Measurements from ENCODE around the gene MAN2B1. TPM values are rescaled to one million over a fixed set of nuclear protein-coding genes. Genes with fewer than 3 reads are reported as not detected.

The MAN2B1 gene
- polyA plus RNA-seq, 1 experiment = 66.9 TPM

DNA sequence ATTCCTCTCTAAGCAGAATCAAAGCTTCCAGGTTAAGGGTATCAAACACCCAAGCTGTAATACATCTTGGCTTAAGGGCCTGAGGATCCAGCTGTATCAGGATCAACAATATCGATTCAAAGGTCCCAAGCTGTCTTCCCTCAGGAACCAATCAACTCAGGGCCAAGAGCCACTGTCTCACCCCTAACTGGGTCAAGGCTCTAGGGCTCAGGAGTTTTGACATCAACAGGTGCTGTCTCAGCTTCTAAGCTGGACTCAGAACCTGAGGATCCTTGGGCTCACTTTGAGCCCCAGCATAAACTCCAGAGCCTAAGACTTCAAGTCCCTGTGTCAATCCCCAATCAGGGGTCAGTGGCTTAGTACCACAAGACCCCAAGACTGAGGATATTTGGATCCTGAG is 29.0 kb upstream of the MAN2B1 start:
- no peak for DNase-seq (ENCODE audit: low read depth)
- CTCF ChIA-PET = interaction anchor here (0.8 kb wide), 2 partner anchors 11 to 71 kb away, joined by 3 read pairs; no protein-coding TSS in a partner anchor
- H3K36me3 ChIP-seq (ENCODE audit: control insufficient read depth, insufficient read depth, low read length) = peaks cover 13% of the 10 kb centered on the region
- H3K27me3 ChIP-seq (ENCODE audit: control insufficient read depth, insufficient read depth, low read length) = no peaks in the 10 kb centered on the region
- POLR2A ChIA-PET = no interaction called here
- peak overlapping the region; percentile 82 for H3K4me3 ChIP-seq (ENCODE audit: low read depth, low read length)
- TF ChIP-seq, protein P1, sequence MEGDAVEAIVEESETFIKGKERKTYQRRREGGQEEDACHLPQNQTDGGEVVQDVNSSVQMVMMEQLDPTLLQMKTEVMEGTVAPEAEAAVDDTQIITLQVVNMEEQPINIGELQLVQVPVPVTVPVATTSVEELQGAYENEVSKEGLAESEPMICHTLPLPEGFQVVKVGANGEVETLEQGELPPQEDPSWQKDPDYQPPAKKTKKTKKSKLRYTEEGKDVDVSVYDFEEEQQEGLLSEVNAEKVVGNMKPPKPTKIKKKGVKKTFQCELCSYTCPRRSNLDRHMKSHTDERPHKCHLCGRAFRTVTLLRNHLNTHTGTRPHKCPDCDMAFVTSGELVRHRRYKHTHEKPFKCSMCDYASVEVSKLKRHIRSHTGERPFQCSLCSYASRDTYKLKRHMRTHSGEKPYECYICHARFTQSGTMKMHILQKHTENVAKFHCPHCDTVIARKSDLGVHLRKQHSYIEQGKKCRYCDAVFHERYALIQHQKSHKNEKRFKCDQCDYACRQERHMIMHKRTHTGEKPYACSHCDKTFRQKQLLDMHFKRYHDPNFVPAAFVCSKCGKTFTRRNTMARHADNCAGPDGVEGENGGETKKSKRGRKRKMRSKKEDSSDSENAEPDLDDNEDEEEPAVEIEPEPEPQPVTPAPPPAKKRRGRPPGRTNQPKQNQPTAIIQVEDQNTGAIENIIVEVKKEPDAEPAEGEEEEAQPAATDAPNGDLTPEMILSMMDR (IDR thresholded peaks at IDR 0.05; ENCODE audit: insufficient read depth, low read depth, low read length) = no peak

DNA sequence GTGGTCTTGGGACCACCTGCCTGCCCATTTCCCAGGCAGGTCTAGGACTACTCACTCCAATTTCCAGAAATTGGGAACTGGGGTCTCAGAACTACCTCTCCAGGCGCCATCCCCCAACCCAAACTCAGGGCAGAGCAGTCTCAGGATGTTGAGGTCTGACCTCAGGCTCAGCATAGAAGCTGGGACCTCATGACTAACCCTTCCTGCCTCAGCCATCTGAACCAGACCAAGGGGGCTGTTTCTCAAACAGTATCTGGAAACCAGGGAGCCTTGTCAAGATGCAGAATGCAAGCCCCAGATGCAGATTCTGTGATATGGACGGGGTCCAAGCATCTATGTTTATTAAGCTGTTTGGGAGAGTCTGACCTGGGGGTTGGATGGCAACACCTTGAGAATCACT is 28.6 kb upstream of the MAN2B1 start:
- ChIA-PET POLR2A (no interaction called here), CTCF (interaction anchor here (0.8 kb wide), 1 partner anchor 11 kb away, joined by 3 read pairs; no protein-coding TSS in a partner anchor)
- Histone ChIP-seq H3K36me3 (ENCODE audit: control insufficient read depth, insufficient read depth, low read length) (peaks cover 10% of the 10 kb centered on the region), H3K27me3 (ENCODE audit: control insufficient read depth, insufficient read depth, low read length) (no peaks in the 10 kb centered on the region), H3K4me3 (ENCODE audit: low read depth, low read length) (no peak overlapping the region)
- no peak for DNase-seq (ENCODE audit: low read depth)
- TF ChIP-seq, protein P1 (IDR thresholded peaks at IDR 0.05; ENCODE audit: insufficient read depth, low read depth, low read length) = no peak

- H3K4me3 ChIP-seq (ENCODE audit: low read depth, low read length) = no peak overlapping the region
- H3K36me3 ChIP-seq (ENCODE audit: control insufficient read depth, insufficient read depth, low read length) = peaks cover 7% of the 10 kb centered on the region
- CTCF ChIA-PET = no interaction called here
- POLR2A ChIA-PET = no interaction called here
- no peak for DNase-seq (ENCODE audit: low read depth)
- TF ChIP-seq, protein P1 (IDR thresholded peaks at IDR 0.05; ENCODE audit: insufficient read depth, low read depth, low read length) = no peak
- no peaks in the 10 kb centered on the region for H3K27me3 ChIP-seq (ENCODE audit: control insufficient read depth, insufficient read depth, low read length)
Measured at GRCh38 chr19:12694641-12695040, 28.1 kb upstream of the MAN2B1 start.

DNA sequence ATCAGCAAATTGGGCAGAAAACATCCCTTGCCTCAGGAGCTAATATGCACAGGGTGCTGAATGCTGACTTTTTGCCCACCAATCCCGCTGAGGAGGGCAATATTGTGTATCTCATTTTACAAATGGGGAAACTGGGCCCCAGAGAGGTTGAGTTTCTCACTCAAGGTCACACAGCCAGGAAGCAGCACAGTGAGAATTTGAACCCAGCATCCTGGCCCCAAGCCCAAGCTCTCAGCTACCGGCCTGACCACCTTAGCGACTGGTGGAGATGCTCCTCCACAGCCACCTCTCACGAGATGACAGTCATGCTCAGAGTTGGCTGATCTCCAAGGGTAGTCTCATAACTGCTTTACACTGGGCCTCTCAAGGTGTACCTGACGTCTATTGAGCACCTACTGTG is 26.4 kb upstream of the MAN2B1 start:
- Histone ChIP-seq H3K27me3 (ENCODE audit: control insufficient read depth, insufficient read depth, low read length) (no peaks in the 10 kb centered on the region), H3K36me3 (ENCODE audit: control insufficient read depth, insufficient read depth, low read length) (peaks cover 5% of the 10 kb centered on the region), H3K4me3 (ENCODE audit: low read depth, low read length) (no peak overlapping the region)
- DNase-seq (ENCODE audit: low read depth) = no peak
- CTCF ChIA-PET = no interaction called here
- TF ChIP-seq, protein P1 (IDR thresholded peaks at IDR 0.05; ENCODE audit: insufficient read depth, low read depth, low read length) = no peak
- POLR2A ChIA-PET = no interaction called here

DNA sequence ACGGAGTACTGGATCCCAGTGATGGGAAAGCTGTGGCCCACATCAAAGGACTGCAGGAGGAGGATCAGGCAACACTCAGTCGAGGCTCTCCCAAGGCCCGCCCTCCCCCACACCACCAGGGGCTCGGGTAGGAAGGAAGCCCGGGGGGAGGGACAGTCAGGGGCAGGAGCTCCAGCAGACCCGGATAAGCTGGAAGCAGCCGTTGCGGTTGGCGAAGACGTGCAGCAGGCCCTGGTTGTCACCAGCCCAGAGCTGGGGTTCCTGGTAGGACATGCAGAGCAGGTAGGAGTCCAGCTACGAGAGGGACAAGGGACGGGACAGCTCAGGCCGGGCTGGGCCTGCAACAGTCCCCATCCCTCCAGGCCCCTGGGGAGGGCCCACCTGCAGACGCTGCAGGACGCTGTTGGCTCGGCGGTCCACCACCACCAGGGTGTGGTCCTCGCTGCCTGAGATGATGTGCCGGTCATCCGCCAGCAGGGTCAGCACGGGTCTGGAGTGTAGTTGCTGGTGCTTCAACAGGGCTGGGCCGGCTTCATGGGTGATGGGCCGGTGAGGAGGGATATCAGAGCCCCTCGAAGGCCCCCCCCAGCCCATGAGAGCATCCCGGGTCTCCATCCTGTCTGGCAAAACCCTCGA is 23.2 kb upstream of the MAN2B1 start:
- peaks cover 6% of the 10 kb centered on the region for H3K36me3 ChIP-seq (ENCODE audit: control insufficient read depth, insufficient read depth, low read length)
- TF ChIP-seq, protein P1 (IDR thresholded peaks at IDR 0.05; ENCODE audit: insufficient read depth, low read depth, low read length) = no peak
- no peak overlapping the region for H3K4me3 ChIP-seq (ENCODE audit: low read depth, low read length)
- ChIA-PET CTCF (no interaction called here), POLR2A (no interaction called here)
- DNase-seq (ENCODE audit: low read depth) = no peak
- H3K27me3 ChIP-seq (ENCODE audit: control insufficient read depth, insufficient read depth, low read length) = no peaks in the 10 kb centered on the region
